Stimulated activated naive CD8-positive, alpha-beta T cell treated with anti-CD3 and anti-CD28 coated beads, Interleukin-15, Interleukin-2, amounts not matched to agents 100 ng/mL and 50 ng/mL, for 24 hours (primary cell): Measurements from ENCODE around the gene TRIM37.

ENCODE experiments used
- H3K27ac Mint-ChIP-seq: one replicate; pipeline ENCODE4 v1.8.0; 2021; ENCODE audit warnings: mild to moderate bottlenecking, mixed read lengths
- H3K27me3 Mint-ChIP-seq: one replicate; pipeline ENCODE4 v1.8.0; 2021; ENCODE audit warnings: mixed read lengths
- H3K36me3 Mint-ChIP-seq: one replicate; pipeline ENCODE4 v1.8.0; 2021; ENCODE audit warnings: low read depth, mixed read lengths
- H3K4me1 Mint-ChIP-seq: one replicate; pipeline ENCODE4 v1.8.0; 2021; ENCODE audit warnings: low read depth, mixed read lengths
- H3K4me3 Mint-ChIP-seq: one replicate; pipeline ENCODE4 v1.8.0; 2021; ENCODE audit warnings: mild to moderate bottlenecking, mixed read lengths
- H3K9me3 Mint-ChIP-seq: one replicate; pipeline ENCODE4 v1.8.0; 2021; ENCODE audit warnings: mixed read lengths

TRIM37 gene

GRCh38 chr17:59028328-59028727 lies 78.4 kb downstream of the TRIM37 start:
- peaks cover 29% of the 10 kb centered on the region for H3K36me3 Mint-ChIP-seq
- no peak overlapping the region for H3K4me3 Mint-ChIP-seq
- peaks cover 4% of the 10 kb centered on the region for H3K4me1 Mint-ChIP-seq
- H3K9me3 Mint-ChIP-seq, result no peaks in the 10 kb centered on the region
- H3K27me3 Mint-ChIP-seq, result no peaks in the 10 kb centered on the region
- H3K27ac Mint-ChIP-seq, result no peak overlapping the region

DNA sequence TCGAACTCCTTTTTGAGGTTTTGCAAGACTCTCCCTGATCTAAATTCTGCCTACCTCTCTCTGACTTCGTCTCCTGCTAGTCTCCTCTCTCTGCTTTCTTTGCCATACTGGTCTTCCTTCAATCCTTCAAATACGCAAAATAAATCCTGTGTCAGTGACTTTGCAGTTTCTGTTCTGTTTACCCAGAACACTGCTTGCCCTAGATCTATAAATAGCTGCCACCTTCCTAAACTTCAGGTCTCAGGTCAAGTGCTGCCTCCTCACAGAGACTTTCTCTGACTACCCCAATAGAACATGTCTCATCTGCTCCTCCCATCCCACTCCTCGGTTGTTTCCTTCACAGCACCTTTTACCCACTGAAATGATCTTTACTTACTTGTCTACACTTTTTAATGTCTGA lies 78.9 kb downstream of the TRIM37 start:
- no peaks in the 10 kb centered on the region for H3K9me3 Mint-ChIP-seq
- peaks cover 4% of the 10 kb centered on the region for H3K4me1 Mint-ChIP-seq
- H3K27ac Mint-ChIP-seq, result peak overlapping the region; percentile 82
- peaks cover 29% of the 10 kb centered on the region for H3K36me3 Mint-ChIP-seq
- H3K27me3 Mint-ChIP-seq, result no peaks in the 10 kb centered on the region
- no peak overlapping the region for H3K4me3 Mint-ChIP-seq

- no peaks in the 10 kb centered on the region for H3K9me3 Mint-ChIP-seq
- H3K4me3 Mint-ChIP-seq, result no peak overlapping the region
- peaks cover 32% of the 10 kb centered on the region for H3K36me3 Mint-ChIP-seq
- no peaks in the 10 kb centered on the region for H3K27me3 Mint-ChIP-seq
- H3K4me1 Mint-ChIP-seq, result peaks cover 4% of the 10 kb centered on the region
- H3K27ac Mint-ChIP-seq, result no peak overlapping the region
These were observed 80.3 kb downstream of the TRIM37 start for GRCh38 chr17:59026176-59026939.

DNA sequence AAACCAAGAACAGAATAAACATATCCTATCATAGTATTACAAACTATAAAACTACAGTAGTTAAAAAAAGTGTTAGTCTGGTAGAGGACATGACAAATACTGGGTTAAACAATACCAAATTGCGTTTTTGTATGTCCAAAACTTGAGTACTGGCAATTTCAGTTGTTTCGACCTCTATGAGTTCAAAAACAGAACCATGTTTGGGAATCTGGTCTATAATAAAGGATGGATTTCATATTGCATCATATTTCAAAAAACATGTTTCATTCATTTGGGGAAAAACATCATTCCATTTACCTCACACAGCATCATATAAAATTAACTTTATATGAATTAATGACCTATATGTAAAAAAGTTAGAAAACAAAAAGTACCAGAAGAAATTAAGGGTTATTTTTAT lies 81.8 kb downstream of the TRIM37 start:
- H3K36me3 Mint-ChIP-seq, result peaks cover 42% of the 10 kb centered on the region
- H3K27ac Mint-ChIP-seq, result no peak overlapping the region
- no peaks in the 10 kb centered on the region for H3K27me3 Mint-ChIP-seq
- H3K9me3 Mint-ChIP-seq, result no peaks in the 10 kb centered on the region
- H3K4me1 Mint-ChIP-seq, result peaks cover 4% of the 10 kb centered on the region
- no peak overlapping the region for H3K4me3 Mint-ChIP-seq

DNA sequence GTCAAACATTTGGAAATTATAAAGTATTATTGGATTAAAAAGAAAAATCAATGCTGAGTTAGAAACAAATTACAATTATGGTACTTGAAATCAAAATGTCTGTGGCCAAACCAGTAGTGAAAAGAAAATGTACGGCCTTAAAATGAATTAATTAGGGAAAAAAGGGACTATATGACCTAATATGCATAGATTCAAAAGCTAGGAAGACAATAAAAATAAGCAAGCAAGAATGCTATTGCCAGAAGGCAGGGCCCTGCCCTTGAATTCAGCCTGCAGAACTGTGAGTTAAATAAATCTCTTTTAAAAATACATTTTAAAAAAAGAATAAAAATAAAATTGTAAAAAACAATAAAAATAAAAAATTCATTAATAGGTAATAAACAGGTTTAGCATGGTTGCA lies 88.7 kb downstream of the TRIM37 start:
- Mint-ChIP-seq H3K36me3 (peaks cover 59% of the 10 kb centered on the region), H3K4me3 (no peak overlapping the region), H3K9me3 (no peaks in the 10 kb centered on the region), H3K27ac (no peak overlapping the region), H3K27me3 (no peaks in the 10 kb centered on the region), H3K4me1 (no peaks in the 10 kb centered on the region)

- no peaks in the 10 kb centered on the region for H3K4me1 Mint-ChIP-seq
- no peaks in the 10 kb centered on the region for H3K27me3 Mint-ChIP-seq
- no peak overlapping the region for H3K4me3 Mint-ChIP-seq
- no peaks in the 10 kb centered on the region for H3K9me3 Mint-ChIP-seq
- H3K36me3 Mint-ChIP-seq, result peaks cover 41% of the 10 kb centered on the region
- no peak overlapping the region for H3K27ac Mint-ChIP-seq
These were observed 94.7 kb downstream of the TRIM37 start for GRCh38 chr17:59011975-59012374.

GRCh38 chr17:59010026-59010425 lies 96.7 kb downstream of the TRIM37 start:
- H3K4me1 Mint-ChIP-seq, result no peaks in the 10 kb centered on the region
- no peaks in the 10 kb centered on the region for H3K9me3 Mint-ChIP-seq
- no peak overlapping the region for H3K4me3 Mint-ChIP-seq
- no peaks in the 10 kb centered on the region for H3K27me3 Mint-ChIP-seq
- peaks cover 35% of the 10 kb centered on the region for H3K36me3 Mint-ChIP-seq
- no peak overlapping the region for H3K27ac Mint-ChIP-seq

GRCh38 chr17:59008737-59009136 lies 97.9 kb downstream of the TRIM37 start:
- Mint-ChIP-seq H3K27me3 (no peaks in the 10 kb centered on the region), H3K36me3 (peaks cover 24% of the 10 kb centered on the region), H3K4me1 (peaks cover 11% of the 10 kb centered on the region), H3K4me3 (no peak overlapping the region), H3K27ac (no peak overlapping the region), H3K9me3 (no peaks in the 10 kb centered on the region)

DNA sequence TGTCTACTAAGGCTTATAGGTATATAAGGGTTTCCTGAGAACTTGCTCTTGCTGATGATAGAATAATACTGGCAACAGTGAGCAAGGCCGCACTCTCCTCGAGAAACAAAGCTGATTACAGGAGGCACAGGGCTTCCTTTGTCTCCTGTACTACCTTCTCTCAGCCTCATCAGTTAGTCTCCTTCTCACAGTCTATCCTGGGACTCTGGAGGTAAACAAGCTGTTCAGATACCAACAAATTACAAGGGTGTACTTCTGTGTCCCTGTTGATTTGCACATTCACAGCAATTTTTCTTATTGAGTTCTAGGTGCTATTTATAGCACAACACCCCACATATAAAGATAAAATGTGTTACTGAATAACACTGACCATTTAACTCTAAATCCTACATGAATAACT lies 98.7 kb downstream of the TRIM37 start:
- H3K9me3 Mint-ChIP-seq, result no peaks in the 10 kb centered on the region
- no peak overlapping the region for H3K4me3 Mint-ChIP-seq
- peaks cover 11% of the 10 kb centered on the region for H3K4me1 Mint-ChIP-seq
- no peaks in the 10 kb centered on the region for H3K27me3 Mint-ChIP-seq
- no peak overlapping the region for H3K27ac Mint-ChIP-seq
- H3K36me3 Mint-ChIP-seq, result peaks cover 18% of the 10 kb centered on the region

GRCh38 chr17:59004338-59005111 lies 102.2 kb downstream of the TRIM37 start:
- H3K4me1 Mint-ChIP-seq, result peaks cover 41% of the 10 kb centered on the region
- no peaks in the 10 kb centered on the region for H3K27me3 Mint-ChIP-seq
- peak overlapping the region; percentile 59 for H3K27ac Mint-ChIP-seq
- H3K9me3 Mint-ChIP-seq, result no peaks in the 10 kb centered on the region
- H3K36me3 Mint-ChIP-seq, result peaks cover 16% of the 10 kb centered on the region
- no peak overlapping the region for H3K4me3 Mint-ChIP-seq

- Mint-ChIP-seq H3K4me3 (no peak overlapping the region), H3K4me1 (peaks cover 42% of the 10 kb centered on the region), H3K9me3 (no peaks in the 10 kb centered on the region), H3K36me3 (peaks cover 21% of the 10 kb centered on the region), H3K27ac (no peak overlapping the region), H3K27me3 (no peaks in the 10 kb centered on the region)
These were observed 102.8 kb downstream of the TRIM37 start for GRCh38 chr17:59003860-59004259.

DNA sequence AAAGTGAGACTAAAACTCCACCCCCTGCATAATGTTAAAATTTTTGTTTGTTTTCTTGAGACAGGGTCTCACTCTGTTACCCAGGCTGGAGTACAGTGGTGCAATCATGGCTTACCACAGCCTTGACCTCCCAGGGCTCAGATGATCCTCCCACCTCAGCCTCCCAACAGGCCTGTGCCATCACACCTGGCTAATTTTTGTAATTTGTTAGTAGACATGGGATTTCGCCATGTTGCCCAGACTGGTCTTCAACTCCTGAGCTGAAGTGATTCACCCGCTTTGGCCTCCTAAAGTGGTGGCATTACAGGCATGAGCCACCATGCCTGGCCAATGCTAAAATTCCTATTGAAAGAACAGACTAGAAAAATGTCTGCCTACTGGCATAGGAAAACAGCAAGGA lies 103.8 kb downstream of the TRIM37 start:
- peaks cover 31% of the 10 kb centered on the region for H3K36me3 Mint-ChIP-seq
- no peak overlapping the region for H3K4me3 Mint-ChIP-seq
- no peaks in the 10 kb centered on the region for H3K27me3 Mint-ChIP-seq
- H3K9me3 Mint-ChIP-seq, result no peaks in the 10 kb centered on the region
- peak overlapping the region; percentile 31 for H3K27ac Mint-ChIP-seq
- H3K4me1 Mint-ChIP-seq, result peaks cover 42% of the 10 kb centered on the region

DNA sequence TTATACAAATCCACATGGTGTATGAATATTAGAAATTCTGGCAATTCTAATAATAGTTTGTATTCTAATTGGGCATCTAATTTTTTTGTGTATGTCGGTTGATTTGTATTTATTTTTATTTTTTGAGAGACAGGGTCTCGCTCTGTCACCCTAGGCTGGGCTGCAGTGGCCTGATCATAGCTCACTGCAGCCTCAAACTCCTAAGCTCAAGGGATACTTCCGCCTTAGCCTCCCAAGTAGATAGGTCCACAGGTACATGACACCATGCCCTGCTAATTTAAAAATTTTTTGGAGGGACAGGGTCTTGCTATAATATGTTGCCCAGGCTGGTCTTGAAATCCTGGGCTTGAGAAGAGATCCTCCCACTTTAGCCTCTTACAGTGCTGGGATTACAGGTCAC lies 104.6 kb downstream of the TRIM37 start:
- peaks cover 42% of the 10 kb centered on the region for H3K4me1 Mint-ChIP-seq
- H3K9me3 Mint-ChIP-seq, result no peaks in the 10 kb centered on the region
- H3K27ac Mint-ChIP-seq, result peak overlapping the region; percentile 40
- H3K4me3 Mint-ChIP-seq, result no peak overlapping the region
- peaks cover 35% of the 10 kb centered on the region for H3K36me3 Mint-ChIP-seq
- H3K27me3 Mint-ChIP-seq, result no peaks in the 10 kb centered on the region

GRCh38 chr17:59001158-59001814 lies 105.4 kb downstream of the TRIM37 start:
- Mint-ChIP-seq H3K27me3 (no peaks in the 10 kb centered on the region), H3K4me3 (peak overlapping the region; percentile 82), H3K36me3 (peaks cover 37% of the 10 kb centered on the region), H3K4me1 (peaks cover 42% of the 10 kb centered on the region), H3K27ac (peak overlapping the region; percentile 92), H3K9me3 (no peaks in the 10 kb centered on the region)

DNA sequence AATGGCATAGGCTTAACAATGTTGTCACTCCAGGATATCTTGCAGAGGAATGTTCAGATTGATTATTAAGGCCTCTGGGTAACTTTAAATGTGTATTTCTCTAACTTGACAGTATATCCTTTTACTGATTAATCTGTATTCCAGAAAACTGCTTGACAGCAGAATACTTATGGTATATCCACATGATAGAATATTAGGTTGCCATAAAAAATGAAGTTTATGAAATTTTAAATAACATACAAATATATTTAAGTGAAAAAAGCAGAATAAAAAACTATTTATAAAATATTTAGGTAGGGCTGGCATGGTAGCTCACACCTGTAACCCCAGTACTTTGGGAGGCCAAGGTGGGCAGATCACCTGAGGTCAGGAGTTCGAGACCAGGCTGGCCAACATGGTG lies 106.7 kb downstream of the TRIM37 start:
- Mint-ChIP-seq H3K36me3 (peaks cover 37% of the 10 kb centered on the region), H3K27ac (no peak overlapping the region), H3K9me3 (no peaks in the 10 kb centered on the region), H3K4me3 (no peak overlapping the region), H3K4me1 (peaks cover 42% of the 10 kb centered on the region), H3K27me3 (no peaks in the 10 kb centered on the region)
